ENCODE results near the gene DRC7.
"Not testable (repeated sequence)": the region's sequence is repeated elsewhere in the genome, so short reads cannot be mapped to it uniquely, and the experiment has no call there.

GRCh38 chr16:57746316-57746715, 51.7 kb downstream of the DRC7 start:
- TF ChIP-seq CTCF (conservative IDR thresholded peaks at IDR 0.05); EZH2 (IDR thresholded peaks at IDR 0.05; ENCODE audit: low read depth): not testable (repeated sequence)
